Left lung (tissue), 10 donors: ENCODE measurements around the gene TNFRSF14. TPM values are rescaled to one million over a fixed set of nuclear protein-coding genes. Genes with fewer than 3 reads are reported as not detected.

ENCODE experiments used
- ATAC-seq: fragments of 200-7000 bp; cut with Tn5 transposase; one replicate; pipeline ENCODE4 v1.9.1; 2020; ENCODE audit warnings: moderate library complexity
- DNase-seq, 4 donors: peaks; one replicate each; pipeline ENCODE4 v3.0.0-alpha.2; 2013 to 2020
- H3K27ac ChIP-seq, 2 donors: fragments of 200-600 bp; sonication (generic) in 1 of 2; one replicate each; pipeline versions ENCODE4 v1.5.0 to v1.8.0; 2020 to 2021
- H3K27me3 ChIP-seq, 2 donors: fragments of 200-600 bp; sonication (generic) in 1 of 2; one replicate each; pipeline versions ENCODE4 v1.5.0 to v1.8.0; 2020 to 2021
- H3K36me3 ChIP-seq, 2 donors: fragments of 200-600 bp; sonication (generic) in 1 of 2; one replicate each; pipeline versions ENCODE4 v1.5.0 to v1.8.0; 2020 to 2021
- H3K4me1 ChIP-seq, 2 donors: fragments of 200-600 bp; one replicate each; pipeline ENCODE4 v1.8.0; 2021
- H3K4me3 ChIP-seq, 2 donors: fragments of 200-600 bp; sonication (generic) in 1 of 2; one replicate each; pipeline versions ENCODE4 v1.5.0 to v1.8.0; 2020 to 2021; ENCODE audit warnings: mild to moderate bottlenecking in 1 of 2
- H3K9me3 ChIP-seq, 2 donors: fragments of 200-600 bp; sonication (generic) in 1 of 2; one replicate each; pipeline versions ENCODE4 v1.5.0 to v1.8.0; 2020 to 2021
- intact Hi-C, 2 donors: fragments of 100-400 bp; cut with DNase I; formaldehyde crosslinking; loops; one replicate each; pipeline versions ENCODE4 v1.11.2 to v1.14.2; 2022
- polyA plus RNA-seq, 6 donors: library from polyadenylated mRNA; unstranded; fragments of 120-200 nt; gene quantifications; one replicate each; pipeline ENCODE4 v1.2.1, GENCODE V29; 2013; ENCODE audit not compliant: insufficient read length in 6 of 6
- total RNA-seq, 2 donors: library from RNA; stranded (reverse); fragmentation: NEBNext Ultra II Directional; extraction: Animal tissue kit (Norgen Biotek cat#: 25700); gene quantifications; one replicate each; pipeline ENCODE4 v1.2.1, GENCODE V29; 2021
- TF ChIP-seq, protein P1 (sequence below), 2 donors: fragments of 200-600 bp; sonication (generic) in 1 of 2; IDR thresholded peaks; one replicate each; pipeline versions ENCODE4 v1.5.0 to v1.8.0; 2021; ENCODE audit warnings: antibody characterized with exemption in 2 of 2
- donor health status: DM: no; HTN: yes; CAD: no.
- donor health status: DM: no; HTN: no; CAD: no.

TNFRSF14 gene
- total and polyA plus RNA-seq, 8 donors, result 24.2 to 109 (median 30.3) TPM

DNA sequence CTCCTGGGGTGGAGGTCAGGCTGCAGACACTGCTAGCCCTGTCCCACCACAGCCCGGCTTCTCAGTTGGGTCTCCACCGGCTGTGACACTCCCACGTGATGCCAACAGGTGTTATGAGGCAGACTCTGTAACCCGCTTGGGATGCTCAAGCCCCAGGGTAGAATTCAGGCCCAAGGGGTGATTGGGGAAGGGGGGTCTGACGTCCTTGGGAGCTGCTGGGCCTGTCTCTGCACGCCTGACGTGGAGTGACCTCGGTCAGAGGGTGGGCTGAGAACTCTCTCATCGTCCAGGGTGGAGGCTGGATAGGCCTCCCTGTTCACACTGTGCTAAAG, 18.4 kb upstream of the TNFRSF14 start:
- peaks cover 0 to 18% of the 10 kb centered on the region in 2 donors for H3K4me1 ChIP-seq
- TF ChIP-seq, protein P1, sequence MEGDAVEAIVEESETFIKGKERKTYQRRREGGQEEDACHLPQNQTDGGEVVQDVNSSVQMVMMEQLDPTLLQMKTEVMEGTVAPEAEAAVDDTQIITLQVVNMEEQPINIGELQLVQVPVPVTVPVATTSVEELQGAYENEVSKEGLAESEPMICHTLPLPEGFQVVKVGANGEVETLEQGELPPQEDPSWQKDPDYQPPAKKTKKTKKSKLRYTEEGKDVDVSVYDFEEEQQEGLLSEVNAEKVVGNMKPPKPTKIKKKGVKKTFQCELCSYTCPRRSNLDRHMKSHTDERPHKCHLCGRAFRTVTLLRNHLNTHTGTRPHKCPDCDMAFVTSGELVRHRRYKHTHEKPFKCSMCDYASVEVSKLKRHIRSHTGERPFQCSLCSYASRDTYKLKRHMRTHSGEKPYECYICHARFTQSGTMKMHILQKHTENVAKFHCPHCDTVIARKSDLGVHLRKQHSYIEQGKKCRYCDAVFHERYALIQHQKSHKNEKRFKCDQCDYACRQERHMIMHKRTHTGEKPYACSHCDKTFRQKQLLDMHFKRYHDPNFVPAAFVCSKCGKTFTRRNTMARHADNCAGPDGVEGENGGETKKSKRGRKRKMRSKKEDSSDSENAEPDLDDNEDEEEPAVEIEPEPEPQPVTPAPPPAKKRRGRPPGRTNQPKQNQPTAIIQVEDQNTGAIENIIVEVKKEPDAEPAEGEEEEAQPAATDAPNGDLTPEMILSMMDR (IDR thresholded peaks at IDR 0.05), result no peak
- ATAC-seq (no peak), DNase-seq (no peak)
- H3K27me3 ChIP-seq, result peaks cover 6 to 75% of the 10 kb centered on the region in 2 donors
- intact Hi-C loops, result no loop called here
- H3K9me3 ChIP-seq, result no peaks in the 10 kb centered on the region
- no peak overlapping the region for H3K4me3 ChIP-seq
- H3K27ac ChIP-seq, result no peak overlapping the region
- no peaks in the 10 kb centered on the region for H3K36me3 ChIP-seq

GRCh38 chr1:2538376-2538775, 17.8 kb upstream of the TNFRSF14 start:
- TF ChIP-seq, protein P1 (IDR thresholded peaks at IDR 0.05), result no peak
- intact Hi-C loops, result no loop called here
- H3K4me1 ChIP-seq, result peaks cover 0 to 18% of the 10 kb centered on the region in 2 donors

DNA sequence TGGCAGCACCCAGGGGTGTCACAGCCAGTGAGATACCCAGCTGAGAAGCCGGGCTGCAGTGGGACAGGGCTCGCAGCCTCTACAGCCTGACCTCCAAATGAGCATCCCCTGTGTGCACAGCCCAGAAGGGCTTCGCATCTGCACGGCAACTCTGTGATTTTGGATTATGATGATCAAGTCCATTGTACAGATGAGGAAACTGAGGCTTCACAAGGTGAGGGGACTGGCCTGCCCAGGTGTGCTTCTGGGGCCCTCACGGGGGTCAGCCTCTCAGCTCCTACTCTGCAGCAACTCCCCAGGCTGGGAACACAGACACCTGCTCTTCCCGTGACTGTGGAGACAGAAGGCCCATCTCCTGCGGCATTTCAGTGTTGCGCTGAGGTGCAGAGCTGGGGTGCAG, 17.3 kb upstream of the TNFRSF14 start:
- H3K4me3 ChIP-seq, result no peak overlapping the region
- intact Hi-C loops, result no loop called here
- ATAC-seq (no peak), DNase-seq (no peak)
- TF ChIP-seq, protein P1 (IDR thresholded peaks at IDR 0.05), result no peak
- H3K36me3 ChIP-seq, result no peaks in the 10 kb centered on the region
- H3K9me3 ChIP-seq, result no peaks in the 10 kb centered on the region
- no peak overlapping the region for H3K27ac ChIP-seq
- peaks cover 6 to 64% of the 10 kb centered on the region in 2 donors for H3K27me3 ChIP-seq
- peaks cover 0 to 23% of the 10 kb centered on the region in 2 donors for H3K4me1 ChIP-seq

More at GRCh38 chr1:2538376-2538775, 17.8 kb upstream of the TNFRSF14 start:
- Histone ChIP-seq H3K4me3 (no peak overlapping the region), H3K27ac (no peak overlapping the region), H3K27me3 (peaks cover 6 to 69% of the 10 kb centered on the region in 2 donors), H3K9me3 (no peaks in the 10 kb centered on the region), H3K36me3 (no peaks in the 10 kb centered on the region)
- DNase-seq (no peak), ATAC-seq (no peak)

DNA sequence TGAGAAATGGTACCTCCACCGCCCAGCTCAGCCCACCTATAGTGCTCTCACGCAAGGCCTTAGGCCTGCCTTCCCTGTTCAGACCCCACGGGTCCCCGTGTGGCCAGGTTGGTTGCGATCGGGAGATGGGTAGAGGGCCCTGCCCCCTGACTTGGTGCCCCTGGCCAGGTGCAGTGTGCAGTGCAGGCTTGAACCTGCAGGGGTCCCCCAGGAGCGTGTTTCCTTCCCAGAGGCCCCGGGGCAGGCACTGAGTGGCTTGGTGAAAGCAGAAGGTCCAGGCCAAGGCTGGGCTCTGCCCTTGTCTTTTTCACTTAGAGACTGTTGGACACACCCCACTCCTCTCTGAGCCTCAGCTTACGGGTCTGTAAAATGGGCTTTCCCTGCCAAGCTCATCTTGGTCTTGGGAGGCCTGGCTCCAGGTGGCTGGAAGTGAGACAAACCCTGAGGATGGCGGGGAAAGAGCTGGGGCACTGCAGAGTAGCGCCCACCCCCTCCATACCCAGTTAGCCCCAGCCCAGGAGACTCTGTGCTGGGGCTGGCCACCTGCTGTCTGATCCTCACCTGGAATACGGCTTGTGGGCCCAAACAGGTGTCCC, 16.8 kb upstream of the TNFRSF14 start:
- H3K36me3 ChIP-seq, result no peaks in the 10 kb centered on the region
- intact Hi-C loops, result no loop called here
- TF ChIP-seq, protein P1 (IDR thresholded peaks at IDR 0.05), result no peak
- DNase-seq (no peak), ATAC-seq (no peak)
- peaks cover 6 to 59% of the 10 kb centered on the region in 2 donors for H3K27me3 ChIP-seq
- peaks cover 0 to 26% of the 10 kb centered on the region in 2 donors for H3K4me1 ChIP-seq
- no peaks in the 10 kb centered on the region for H3K9me3 ChIP-seq
- H3K27ac ChIP-seq, result no peak overlapping the region
- H3K4me3 ChIP-seq, result no peak overlapping the region

DNA sequence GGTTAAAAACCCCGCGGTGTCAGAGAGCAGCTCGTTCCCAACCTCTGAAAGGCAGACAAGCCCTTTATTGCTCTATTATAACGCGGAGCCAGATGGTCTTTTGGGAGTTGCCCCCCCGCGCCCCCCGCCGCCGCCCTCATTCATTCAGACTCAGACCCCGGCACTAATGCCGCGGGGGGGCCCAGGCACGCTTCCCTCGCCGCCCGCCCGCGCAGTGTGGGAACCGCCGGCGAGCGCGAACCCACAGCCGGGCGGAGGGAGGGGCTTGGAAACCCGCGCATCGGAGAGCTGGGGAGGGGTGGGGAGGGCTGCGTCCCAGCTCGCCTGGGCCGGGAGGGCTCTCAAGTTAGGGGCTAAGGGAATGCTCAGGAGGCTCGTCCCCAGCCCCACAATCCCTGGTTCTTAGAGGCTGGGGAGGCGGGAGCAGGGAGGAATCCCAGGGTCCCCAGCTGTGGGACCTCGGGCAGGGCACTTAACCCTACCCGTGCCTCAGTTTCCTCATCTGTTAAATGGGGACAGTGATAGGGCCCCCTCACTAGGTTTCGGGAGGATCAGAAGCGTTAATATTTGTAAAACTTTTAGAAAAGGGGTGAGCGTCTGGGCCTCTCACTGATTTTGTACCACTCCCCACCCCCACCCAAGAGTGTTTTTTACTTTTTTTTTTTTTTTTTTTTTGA, 15.2 kb upstream of the TNFRSF14 start:
- Histone ChIP-seq H3K9me3 (no peaks in the 10 kb centered on the region), H3K27me3 (peaks cover 3 to 43% of the 10 kb centered on the region in 2 donors), H3K36me3 (no peaks in the 10 kb centered on the region), H3K4me1 (peaks cover 9 to 38% of the 10 kb centered on the region in 2 donors), H3K4me3 (no peak overlapping the region), H3K27ac (no peak overlapping the region)
- DNase-seq, result no peak
- TF ChIP-seq, protein P1 (IDR thresholded peaks at IDR 0.05), result no peak
- no peak for ATAC-seq
- intact Hi-C loops, result loop anchor here in 1 of 2 donors (10.0 kb wide), 1 partner anchor 126 kb away; the partner anchor contains the start of gene PEX10
